Astrocyte (in vitro differentiated cells and primary cell): ENCODE results near the gene MBNL1. TPM values are rescaled to one million over a fixed set of nuclear protein-coding genes. Genes with fewer than 3 reads are reported as not detected.

ENCODE experiments used
- DNase-seq: peaks from one replicate; pipeline ENCODE4 v3.0.0-alpha.2; 2010; ENCODE audit warnings: low read depth
- FAIRE-seq: peaks from 2 replicates; lab custom pipeline; 2011; peaks lifted over from hg19 to GRCh38; lab: Jason Lieb, UNC
- H2AFZ ChIP-seq: 2 replicates; pipeline ENCODE4 v1.6.0; 2012; ENCODE audit warnings: low read depth, low read length, inconsistent platforms
- H3K27ac ChIP-seq: 2 replicates; pipeline ENCODE4 v1.5.1; 2011; ENCODE audit warnings: low read depth, low read length, inconsistent platforms
- H3K27me3 ChIP-seq: 2 replicates; pipeline ENCODE4 v1.6.0; 2011; ENCODE audit warnings: low read length, inconsistent platforms; ENCODE audit not compliant: insufficient read depth
- H3K36me3 ChIP-seq: 2 replicates; pipeline ENCODE4 v1.5.1; 2011; ENCODE audit warnings: low read length, inconsistent platforms; ENCODE audit not compliant: insufficient read depth
- H3K4me1 ChIP-seq: 2 replicates; pipeline ENCODE4 v1.5.1; 2011; ENCODE audit warnings: low read length, inconsistent platforms; ENCODE audit not compliant: insufficient read depth
- H3K4me2 ChIP-seq: 2 replicates; pipeline ENCODE4 v1.6.0; 2012; ENCODE audit warnings: low read length, inconsistent platforms
- H3K4me3 ChIP-seq: 2 replicates; pipeline ENCODE4 v1.5.1; 2011; ENCODE audit warnings: low read depth, mild to moderate bottlenecking, low read length, inconsistent platforms; ENCODE audit not compliant: insufficient read depth
- H3K79me2 ChIP-seq: 2 replicates; pipeline ENCODE4 v1.6.0; 2012; ENCODE audit warnings: mild to moderate bottlenecking, low read length, inconsistent platforms; ENCODE audit not compliant: insufficient read depth
- H3K9ac ChIP-seq: 2 replicates; pipeline ENCODE4 v1.6.0; 2012; ENCODE audit warnings: mild to moderate bottlenecking, low read length, inconsistent platforms
- H3K9me3 ChIP-seq: 2 replicates; pipeline ENCODE4 v1.5.1; 2012; ENCODE audit warnings: low read depth, mild to moderate bottlenecking, low read length, inconsistent platforms; ENCODE audit not compliant: insufficient read depth
- H4K20me1 ChIP-seq: 2 replicates; pipeline ENCODE4 v1.6.0; 2012; ENCODE audit warnings: low read length, inconsistent platforms; ENCODE audit not compliant: insufficient read depth
- H3K27ac Mint-ChIP-seq: one replicate; pipeline ENCODE4 v1.8.0; 2021; ENCODE audit warnings: mild to moderate bottlenecking, mixed read lengths; ENCODE audit not compliant: unreplicated experiment
- H3K27me3 Mint-ChIP-seq: one replicate; pipeline ENCODE4 v1.8.0; 2021; ENCODE audit warnings: low read depth, mixed read lengths; ENCODE audit not compliant: unreplicated experiment
- H3K36me3 Mint-ChIP-seq: one replicate; pipeline ENCODE4 v1.8.0; 2021; ENCODE audit warnings: low read depth, mixed read lengths; ENCODE audit not compliant: unreplicated experiment
- H3K4me1 Mint-ChIP-seq: one replicate; pipeline ENCODE4 v1.8.0; 2021; ENCODE audit warnings: low read depth, mixed read lengths; ENCODE audit not compliant: unreplicated experiment
- H3K4me3 Mint-ChIP-seq: one replicate; pipeline ENCODE4 v1.8.0; 2021; ENCODE audit warnings: mild to moderate bottlenecking, moderate library complexity, mixed read lengths; ENCODE audit not compliant: unreplicated experiment
- H3K9me3 Mint-ChIP-seq: one replicate; pipeline ENCODE4 v1.8.0; 2021; ENCODE audit warnings: mild to moderate bottlenecking, mixed read lengths; ENCODE audit not compliant: unreplicated experiment
- CTCF ChIP-seq: IDR thresholded peaks from 2 replicates; pipeline ENCODE4 v1.5.1; 2011; ENCODE audit warnings: low read depth, mild to moderate bottlenecking, inconsistent platforms, low read length, moderate library complexity; ENCODE audit not compliant: insufficient read depth
- EZH2 ChIP-seq: IDR thresholded peaks from 2 replicates; pipeline ENCODE4 v1.6.1; 2012; ENCODE audit warnings: mild to moderate bottlenecking, low read length, inconsistent platforms; ENCODE audit not compliant: insufficient read depth
- total RNA-seq: library from RNA; stranded (reverse); gene quantifications from 2 replicates; pipeline ENCODE4 v1.2.1, GENCODE V29; 2021

Gene MBNL1
- total RNA-seq, 1 donor from 2014 or later = 93.1 TPM

- peaks cover 16% of the 10 kb centered on the region for H3K4me1 ChIP-seq
Measured at GRCh38 chr3:152379415-152380042, 110.8 kb downstream of the MBNL1 start.

DNA sequence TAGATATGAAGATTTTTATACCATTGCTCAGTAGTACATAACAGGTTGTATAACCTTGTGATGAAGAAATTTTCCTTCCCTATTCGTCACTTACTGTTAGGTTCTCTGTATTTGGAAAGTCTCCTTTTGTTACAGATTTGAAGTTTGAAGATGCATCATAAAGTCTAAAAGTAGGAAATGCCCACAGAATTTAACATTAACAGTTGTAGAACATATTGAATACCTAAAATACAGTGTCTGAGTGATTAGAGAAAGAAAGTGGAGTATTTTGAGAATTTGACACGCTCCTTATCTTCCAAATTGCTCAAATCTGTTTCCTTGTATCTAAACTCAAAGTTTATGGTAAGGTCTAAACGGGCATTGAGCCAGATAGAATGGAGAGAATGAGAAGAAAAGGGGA, 111.3 kb downstream of the MBNL1 start:
- Mint-ChIP-seq H3K36me3 (no peaks in the 10 kb centered on the region), H3K9me3 (no peaks in the 10 kb centered on the region), H3K27ac (peak overlapping the region; percentile 29), H3K4me1 (peaks cover 42% of the 10 kb centered on the region), H3K4me3 (no peak overlapping the region), H3K27me3 (no peaks in the 10 kb centered on the region)
- FAIRE-seq = no peak
- Histone ChIP-seq H3K9me3 (no peaks in the 10 kb centered on the region), H4K20me1 (peaks cover 56% of the 10 kb centered on the region), H2AFZ (no peak overlapping the region), H3K4me2 (no peak overlapping the region), H3K4me3 (no peak overlapping the region), H3K4me1 (peaks cover 16% of the 10 kb centered on the region), H3K36me3 (peaks cover 6% of the 10 kb centered on the region), H3K27me3 (no peaks in the 10 kb centered on the region), H3K9ac (no peak overlapping the region), H3K27ac (no peak overlapping the region), H3K79me2 (peaks cover 99% of the 10 kb centered on the region)
- no peak for TF ChIP-seq CTCF
- TF ChIP-seq EZH2 = no peak
- no peak for DNase-seq

More at GRCh38 chr3:152379415-152380042, 110.8 kb downstream of the MBNL1 start:
- DNase-seq = no peak
- Mint-ChIP-seq H3K27ac (no peak overlapping the region), H3K36me3 (no peaks in the 10 kb centered on the region), H3K4me1 (peaks cover 44% of the 10 kb centered on the region), H3K27me3 (no peaks in the 10 kb centered on the region), H3K9me3 (no peaks in the 10 kb centered on the region), H3K4me3 (no peak overlapping the region)
- Histone ChIP-seq H3K27ac (no peak overlapping the region), H2AFZ (no peak overlapping the region), H4K20me1 (peaks cover 59% of the 10 kb centered on the region), H3K79me2 (peaks cover 99% of the 10 kb centered on the region), H3K9ac (no peak overlapping the region), H3K4me2 (peak overlapping the region; percentile 19), H3K36me3 (peaks cover 6% of the 10 kb centered on the region), H3K27me3 (no peaks in the 10 kb centered on the region), H3K4me3 (no peak overlapping the region), H3K9me3 (no peaks in the 10 kb centered on the region)
- no peak for FAIRE-seq
- TF ChIP-seq CTCF = no peak
- TF ChIP-seq EZH2 = no peak

DNA sequence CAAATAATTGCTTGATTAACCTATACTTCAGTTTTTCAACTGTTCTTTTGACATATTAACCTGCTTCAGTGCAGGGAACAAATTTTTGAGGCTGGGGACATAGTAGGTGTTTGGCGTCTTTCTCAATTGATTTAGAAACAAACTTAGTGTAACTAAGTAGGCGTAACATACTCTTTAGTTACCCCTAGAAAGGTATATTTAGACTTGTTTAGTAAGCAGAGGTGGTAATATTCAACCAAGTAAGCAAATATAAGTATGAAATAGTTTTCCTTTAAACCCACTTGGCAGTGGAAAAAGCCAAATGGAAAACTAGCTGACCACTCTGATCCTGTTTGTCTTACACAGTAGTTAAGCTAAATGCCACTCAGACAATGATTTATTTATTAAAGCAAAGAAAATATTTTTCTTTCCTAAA, 113.2 kb downstream of the MBNL1 start:
- H3K27me3 ChIP-seq = no peaks in the 10 kb centered on the region
- Mint-ChIP-seq H3K4me3 (no peak overlapping the region), H3K27ac (no peak overlapping the region), H3K4me1 (peaks cover 42% of the 10 kb centered on the region), H3K27me3 (no peaks in the 10 kb centered on the region), H3K9me3 (no peaks in the 10 kb centered on the region), H3K36me3 (no peaks in the 10 kb centered on the region)
- FAIRE-seq = no peak
- no peak for TF ChIP-seq CTCF
- no peak for TF ChIP-seq EZH2
- no peak overlapping the region for H3K4me3 ChIP-seq
- no peaks in the 10 kb centered on the region for H3K9me3 ChIP-seq
- peaks cover 100% of the 10 kb centered on the region for H3K79me2 ChIP-seq
- H2AFZ ChIP-seq = no peak overlapping the region
- H3K4me1 ChIP-seq = peaks cover 6% of the 10 kb centered on the region
- no peak for DNase-seq
- H3K9ac ChIP-seq = no peak overlapping the region
- peaks cover 48% of the 10 kb centered on the region for H4K20me1 ChIP-seq
- no peak overlapping the region for H3K4me2 ChIP-seq
- peaks cover 6% of the 10 kb centered on the region for H3K36me3 ChIP-seq
- no peak overlapping the region for H3K27ac ChIP-seq
